ENCODE measurements around the gene COX7A2L. TPM values are rescaled to one million over a fixed set of nuclear protein-coding genes. Genes with fewer than 3 reads are reported as not detected.

Gene COX7A2L
- total RNA-seq, 4 donors from 2014 or later = 85.3 to 131 (median 113) TPM

DNA sequence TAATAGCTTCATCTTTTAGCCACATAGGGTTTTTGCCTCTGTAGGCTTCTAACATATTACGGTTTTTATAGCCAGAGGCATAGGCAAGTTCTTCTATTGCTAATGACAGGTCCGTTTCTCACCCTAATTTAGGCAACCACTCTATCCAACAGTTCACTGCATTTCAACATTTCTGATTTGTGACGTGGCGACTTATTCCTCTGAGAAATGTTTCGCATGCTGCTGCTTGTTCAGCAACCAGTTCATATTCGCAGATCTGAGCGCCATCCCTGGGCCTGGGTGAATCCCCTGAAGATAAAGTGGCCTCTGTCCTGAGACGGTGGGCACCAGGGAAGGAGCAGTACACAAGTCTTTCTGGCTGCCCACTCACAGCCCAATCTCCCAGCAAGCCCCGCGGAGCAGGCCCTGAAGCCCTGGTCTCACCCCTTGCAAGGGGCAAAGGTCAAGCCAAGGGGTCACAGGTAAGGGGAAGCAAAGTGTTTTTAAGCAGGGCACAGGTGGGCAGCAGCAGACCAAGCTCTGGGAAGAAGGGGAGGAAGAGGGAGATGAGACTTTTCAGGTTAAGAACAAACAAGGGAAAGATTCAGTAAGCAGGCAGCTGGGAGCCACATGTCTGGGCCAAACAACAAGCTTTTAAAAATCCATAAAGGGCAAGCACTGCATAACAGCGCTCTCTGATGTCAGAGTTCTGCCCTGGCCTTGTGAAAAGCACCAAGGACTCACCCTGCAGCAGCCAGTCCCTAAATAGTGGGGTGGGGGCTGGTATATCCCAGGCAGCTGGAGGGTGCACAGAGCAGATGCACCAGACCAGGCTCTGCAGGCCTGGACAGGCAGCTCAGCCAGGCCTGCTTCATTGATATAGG is 10.8 kb upstream of the COX7A2L start:
- 86 to 90% methylated on average over 6 to 8 of the region's 11 CpGs for WGBS, 2 donors (ENCODE audit: low coverage in 1 of 2)

DNA sequence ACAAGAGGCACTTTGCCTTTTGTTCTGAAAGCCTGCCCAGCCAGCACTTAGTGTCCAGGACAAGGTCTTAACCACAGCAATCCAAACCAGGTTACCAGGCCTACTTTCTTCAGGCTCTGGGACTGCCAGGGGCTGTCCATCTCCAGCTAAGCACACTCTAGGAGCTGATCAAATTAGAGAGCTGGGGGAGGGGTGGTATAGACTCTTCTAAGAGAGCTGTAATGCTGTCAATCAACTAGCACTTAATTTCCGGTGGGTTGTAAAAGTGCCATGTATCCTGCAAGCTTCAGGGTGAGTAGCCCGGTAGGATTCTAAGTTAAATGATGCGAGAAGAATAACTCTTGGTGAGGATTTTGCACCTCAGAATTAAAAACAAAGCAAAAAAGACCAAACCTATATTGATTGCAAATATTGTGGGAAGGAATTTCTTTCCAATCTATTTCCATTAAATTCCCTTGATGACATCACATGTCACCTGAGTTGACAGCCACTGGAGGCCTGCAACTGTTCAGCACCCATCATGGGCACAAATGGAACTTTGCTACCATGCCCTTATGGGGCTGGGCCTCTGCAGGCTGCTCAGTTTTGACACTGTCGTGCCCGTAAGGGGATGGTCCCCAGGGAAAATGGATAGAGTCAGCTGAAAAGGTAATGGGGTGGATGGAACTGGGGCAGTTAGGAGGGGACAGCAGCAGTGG is 8.7 kb upstream of the COX7A2L start:
- ATAC-seq = no peak
- 85 to 87% methylated on average over 3 to 4 of the region's 5 CpGs for WGBS, 2 donors (ENCODE audit: low coverage in 1 of 2)
- Histone ChIP-seq H3K27me3 (no peaks in the 10 kb centered on the region), H3K36me3 (no peaks in the 10 kb centered on the region), H3K4me1 (no peaks in the 10 kb centered on the region), H3K27ac (peak overlapping the region in 2 of 4 donors; percentile 26 to 35), H3K9me3 (no peaks in the 10 kb centered on the region), H3K4me3 (no peak overlapping the region)
- no peak for TF ChIP-seq POLR2A (IDR thresholded peaks at IDR 0.05)
- TF ChIP-seq, protein P1, sequence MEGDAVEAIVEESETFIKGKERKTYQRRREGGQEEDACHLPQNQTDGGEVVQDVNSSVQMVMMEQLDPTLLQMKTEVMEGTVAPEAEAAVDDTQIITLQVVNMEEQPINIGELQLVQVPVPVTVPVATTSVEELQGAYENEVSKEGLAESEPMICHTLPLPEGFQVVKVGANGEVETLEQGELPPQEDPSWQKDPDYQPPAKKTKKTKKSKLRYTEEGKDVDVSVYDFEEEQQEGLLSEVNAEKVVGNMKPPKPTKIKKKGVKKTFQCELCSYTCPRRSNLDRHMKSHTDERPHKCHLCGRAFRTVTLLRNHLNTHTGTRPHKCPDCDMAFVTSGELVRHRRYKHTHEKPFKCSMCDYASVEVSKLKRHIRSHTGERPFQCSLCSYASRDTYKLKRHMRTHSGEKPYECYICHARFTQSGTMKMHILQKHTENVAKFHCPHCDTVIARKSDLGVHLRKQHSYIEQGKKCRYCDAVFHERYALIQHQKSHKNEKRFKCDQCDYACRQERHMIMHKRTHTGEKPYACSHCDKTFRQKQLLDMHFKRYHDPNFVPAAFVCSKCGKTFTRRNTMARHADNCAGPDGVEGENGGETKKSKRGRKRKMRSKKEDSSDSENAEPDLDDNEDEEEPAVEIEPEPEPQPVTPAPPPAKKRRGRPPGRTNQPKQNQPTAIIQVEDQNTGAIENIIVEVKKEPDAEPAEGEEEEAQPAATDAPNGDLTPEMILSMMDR (IDR thresholded peaks at IDR 0.05) = no peak
- no peak for TF ChIP-seq POLR2AphosphoS5 (IDR thresholded peaks at IDR 0.05)
- TF ChIP-seq EP300 (IDR thresholded peaks at IDR 0.05) = no peak

More for the DNA sequence above, 10.8 kb upstream of the COX7A2L start:
- H3K27ac ChIP-seq = no peak overlapping the region
- no peaks in the 10 kb centered on the region for H3K9me3 ChIP-seq
- no peaks in the 10 kb centered on the region for H3K4me1 ChIP-seq
- H3K4me3 ChIP-seq = no peak overlapping the region
- ATAC-seq = no peak
- no peaks in the 10 kb centered on the region for H3K27me3 ChIP-seq
- TF ChIP-seq POLR2A (IDR thresholded peaks at IDR 0.05) = no peak
- H3K36me3 ChIP-seq = no peaks in the 10 kb centered on the region

DNA sequence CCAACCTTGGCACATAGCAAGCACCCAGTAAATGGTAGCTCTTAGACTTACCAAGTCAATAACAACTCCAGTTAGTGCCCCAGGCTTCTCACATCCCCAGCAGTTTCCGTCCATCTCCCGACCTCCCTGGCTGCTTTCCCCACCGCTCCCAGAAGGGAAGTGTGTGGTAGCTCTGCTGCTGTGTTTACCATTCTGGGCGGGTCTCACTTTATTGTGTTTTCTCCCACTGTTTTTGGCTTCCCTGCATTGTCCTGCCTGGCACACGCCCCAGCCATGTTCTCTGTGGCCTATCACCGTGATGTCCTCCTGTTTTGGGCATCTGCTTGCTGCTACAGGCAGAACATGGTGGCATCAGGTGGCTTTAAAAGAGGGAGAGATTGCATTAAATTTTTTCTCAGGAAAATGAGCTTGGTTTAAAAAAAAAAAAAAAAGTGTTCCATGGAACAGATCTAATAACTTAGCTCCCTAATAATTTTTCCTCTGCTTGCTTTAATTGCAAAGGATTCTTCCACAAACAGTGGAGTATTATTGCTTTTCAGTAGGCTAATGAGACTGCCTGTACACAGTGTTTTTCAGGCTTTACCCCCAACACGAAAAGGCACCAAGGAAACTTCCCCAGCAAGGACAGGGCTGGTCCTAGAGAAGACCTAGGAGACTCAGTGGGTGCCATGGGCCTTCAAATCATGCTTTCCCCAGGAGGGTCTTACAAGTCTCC is 8.0 kb upstream of the COX7A2L start:
- Histone ChIP-seq H3K27ac (peak overlapping the region in 2 of 4 donors; percentile 26 to 35), H3K4me1 (no peaks in the 10 kb centered on the region), H3K36me3 (no peaks in the 10 kb centered on the region), H3K4me3 (no peak overlapping the region), H3K27me3 (no peaks in the 10 kb centered on the region), H3K9me3 (no peaks in the 10 kb centered on the region)
- TF ChIP-seq POLR2AphosphoS5 (IDR thresholded peaks at IDR 0.05) = no peak
- no peak for TF ChIP-seq EP300 (IDR thresholded peaks at IDR 0.05)
- TF ChIP-seq, protein P1 (IDR thresholded peaks at IDR 0.05) = no peak
- no peak for TF ChIP-seq POLR2A (IDR thresholded peaks at IDR 0.05)
- ATAC-seq = no peak
- WGBS, 2 donors (ENCODE audit: low coverage in 1 of 2) = 51 to 67% methylated on average over 5 to 7 of the region's 7 CpGs

DNA sequence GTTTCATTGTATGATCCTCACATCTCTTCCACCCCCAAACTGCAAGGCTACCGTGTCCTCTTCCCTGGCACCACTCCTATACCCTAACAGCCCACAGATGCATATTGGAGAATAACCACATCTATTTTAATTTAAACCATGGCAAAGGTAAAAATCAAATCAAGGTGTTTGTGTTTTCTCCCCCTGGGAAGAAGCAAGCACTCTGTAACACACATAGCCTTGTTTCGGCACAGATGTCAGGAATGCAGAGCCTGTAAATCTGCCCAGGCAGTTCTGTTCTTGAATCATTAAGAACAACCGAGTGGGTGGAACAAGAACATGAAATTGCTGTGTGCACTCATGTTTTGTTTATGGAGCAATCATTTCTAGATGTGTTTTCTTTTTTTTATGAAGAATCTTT is 6.8 kb upstream of the COX7A2L start:
- no peak overlapping the region for H3K27ac ChIP-seq
- H3K9me3 ChIP-seq = no peaks in the 10 kb centered on the region
- H3K27me3 ChIP-seq = no peaks in the 10 kb centered on the region
- no peaks in the 10 kb centered on the region for H3K4me1 ChIP-seq
- no peaks in the 10 kb centered on the region for H3K36me3 ChIP-seq
- WGBS, 2 donors (ENCODE audit: low coverage in 1 of 2) = 40 to 46% methylated on average over 3 of the region's 3 CpGs
- TF ChIP-seq POLR2A (IDR thresholded peaks at IDR 0.05) = no peak
- TF ChIP-seq, protein P1 (IDR thresholded peaks at IDR 0.05) = no peak
- H3K4me3 ChIP-seq = no peak overlapping the region
- no peak for ATAC-seq

DNA sequence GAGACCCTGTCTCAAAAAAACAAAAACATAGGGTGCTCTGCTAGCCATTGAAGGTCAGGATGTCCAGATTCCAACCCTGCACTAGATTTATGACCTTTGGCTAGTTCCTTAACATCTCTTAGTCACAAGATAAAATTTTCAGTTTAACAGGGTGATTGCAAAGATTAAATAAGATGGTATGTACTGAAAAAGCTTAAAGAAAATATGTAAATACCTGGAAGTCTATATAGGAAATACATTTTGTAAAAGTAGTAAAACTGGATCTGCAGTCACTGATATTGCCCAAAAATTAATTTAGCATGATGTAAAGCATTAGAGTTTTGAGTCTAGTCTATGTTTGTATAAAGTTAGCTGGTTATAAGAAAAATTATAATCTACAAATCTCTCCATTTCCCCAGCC is 5.4 kb upstream of the COX7A2L start:
- no peak for ATAC-seq
- TF ChIP-seq, protein P1 (IDR thresholded peaks at IDR 0.05) = no peak
- TF ChIP-seq POLR2AphosphoS5 (IDR thresholded peaks at IDR 0.05) (no peak), EP300 (IDR thresholded peaks at IDR 0.05) (no peak), POLR2A (IDR thresholded peaks at IDR 0.05) (no peak)
- Histone ChIP-seq H3K36me3 (no peaks in the 10 kb centered on the region), H3K27me3 (no peaks in the 10 kb centered on the region), H3K4me1 (peaks cover 0 to 7% (median 0%) of the 10 kb centered on the region in 3 donors), H3K4me3 (no peak overlapping the region), H3K9me3 (no peaks in the 10 kb centered on the region), H3K27ac (no peak overlapping the region)

Measured in gastroesophageal sphincter (tissue), 4 donors.